Astrocyte of the cerebellum (primary cell): ENCODE data around the gene LZIC.

ENCODE experiments used
- DNase-seq: peaks from one replicate; pipeline ENCODE4 v3.0.0-alpha.2; 2011; ENCODE audit warnings: low read depth
- H3K4me3 ChIP-seq: 2 replicates; pipeline ENCODE4 v1.5.1; 2011; ENCODE audit warnings: mild to moderate bottlenecking, low read depth, low read length, moderate library complexity
- CTCF ChIP-seq: IDR thresholded peaks from 2 replicates; pipeline ENCODE4 v1.5.1; 2012; ENCODE audit warnings: low read length, low read depth, moderate library complexity, mild to moderate bottlenecking; ENCODE audit errors: missing control alignments
- in situ Hi-C: cut with HindIII; loops from 2 replicates; pipeline ENCODE4 v1.10.0; 2017; ENCODE audit warnings: low sequenced_read_pairs

The LZIC gene

GRCh38 chr1:9912264-9912936 lies 30.8 kb downstream of the LZIC start:
- in situ Hi-C loops, result no loop called here
- no peak for DNase-seq
- H3K4me3 ChIP-seq, result no peak overlapping the region
- no peak for TF ChIP-seq CTCF

GRCh38 chr1:9910423-9911178 lies 32.6 kb downstream of the LZIC start:
- TF ChIP-seq CTCF, result no peak
- peak overlapping the region; percentile 53 for H3K4me3 ChIP-seq
- in situ Hi-C loops, result no loop called here
- DNase-seq, result peak; percentile 97

- no peak for DNase-seq
- H3K4me3 ChIP-seq, result peak within 1 kb of the TSS; percentile 64
- in situ Hi-C loops, result no loop called here
- TF ChIP-seq CTCF, result no peak
These were observed 33.1 kb downstream of the LZIC start, which contains the start of gene CTNNBIP1 for GRCh38 chr1:9910076-9910422. Gene CTNNBIP1 (minus strand): TSS chr1:9910269. CDS start chr1:9872064, 38,205 bp downstream.

- DNase-seq, result no peak
- TF ChIP-seq CTCF, result no peak
- in situ Hi-C loops, result no loop called here
- peak overlapping the region; percentile 64 for H3K4me3 ChIP-seq
These were observed 33.8 kb downstream of the LZIC start for GRCh38 chr1:9909234-9910046.

- no peak for DNase-seq
- in situ Hi-C loops, result no loop called here
- no peak for TF ChIP-seq CTCF
- H3K4me3 ChIP-seq, result peak overlapping the region; percentile 64
These were observed 34.3 kb downstream of the LZIC start for GRCh38 chr1:9908871-9909233.

GRCh38 chr1:9907441-9907840 lies 35.8 kb downstream of the LZIC start:
- no peak overlapping the region for H3K4me3 ChIP-seq
- no peak for DNase-seq
- in situ Hi-C loops, result no loop called here
- TF ChIP-seq CTCF, result no peak
